HG02885 (cell line): Measurements from ENCODE around the gene CIROP.

Experiments used
- ATAC-seq: cut with Tn5 transposase; IDR thresholded peaks from one replicate; pipeline ENCODE4 v1.9.1; 2021; ENCODE audit warnings: mild to moderate bottlenecking; ENCODE audit not compliant: unreplicated experiment, poor library complexity

The CIROP gene, protein sequence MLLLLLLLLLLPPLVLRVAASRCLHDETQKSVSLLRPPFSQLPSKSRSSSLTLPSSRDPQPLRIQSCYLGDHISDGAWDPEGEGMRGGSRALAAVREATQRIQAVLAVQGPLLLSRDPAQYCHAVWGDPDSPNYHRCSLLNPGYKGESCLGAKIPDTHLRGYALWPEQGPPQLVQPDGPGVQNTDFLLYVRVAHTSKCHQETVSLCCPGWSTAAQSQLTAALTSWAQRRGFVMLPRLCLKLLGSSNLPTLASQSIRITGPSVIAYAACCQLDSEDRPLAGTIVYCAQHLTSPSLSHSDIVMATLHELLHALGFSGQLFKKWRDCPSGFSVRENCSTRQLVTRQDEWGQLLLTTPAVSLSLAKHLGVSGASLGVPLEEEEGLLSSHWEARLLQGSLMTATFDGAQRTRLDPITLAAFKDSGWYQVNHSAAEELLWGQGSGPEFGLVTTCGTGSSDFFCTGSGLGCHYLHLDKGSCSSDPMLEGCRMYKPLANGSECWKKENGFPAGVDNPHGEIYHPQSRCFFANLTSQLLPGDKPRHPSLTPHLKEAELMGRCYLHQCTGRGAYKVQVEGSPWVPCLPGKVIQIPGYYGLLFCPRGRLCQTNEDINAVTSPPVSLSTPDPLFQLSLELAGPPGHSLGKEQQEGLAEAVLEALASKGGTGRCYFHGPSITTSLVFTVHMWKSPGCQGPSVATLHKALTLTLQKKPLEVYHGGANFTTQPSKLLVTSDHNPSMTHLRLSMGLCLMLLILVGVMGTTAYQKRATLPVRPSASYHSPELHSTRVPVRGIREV

DNA sequence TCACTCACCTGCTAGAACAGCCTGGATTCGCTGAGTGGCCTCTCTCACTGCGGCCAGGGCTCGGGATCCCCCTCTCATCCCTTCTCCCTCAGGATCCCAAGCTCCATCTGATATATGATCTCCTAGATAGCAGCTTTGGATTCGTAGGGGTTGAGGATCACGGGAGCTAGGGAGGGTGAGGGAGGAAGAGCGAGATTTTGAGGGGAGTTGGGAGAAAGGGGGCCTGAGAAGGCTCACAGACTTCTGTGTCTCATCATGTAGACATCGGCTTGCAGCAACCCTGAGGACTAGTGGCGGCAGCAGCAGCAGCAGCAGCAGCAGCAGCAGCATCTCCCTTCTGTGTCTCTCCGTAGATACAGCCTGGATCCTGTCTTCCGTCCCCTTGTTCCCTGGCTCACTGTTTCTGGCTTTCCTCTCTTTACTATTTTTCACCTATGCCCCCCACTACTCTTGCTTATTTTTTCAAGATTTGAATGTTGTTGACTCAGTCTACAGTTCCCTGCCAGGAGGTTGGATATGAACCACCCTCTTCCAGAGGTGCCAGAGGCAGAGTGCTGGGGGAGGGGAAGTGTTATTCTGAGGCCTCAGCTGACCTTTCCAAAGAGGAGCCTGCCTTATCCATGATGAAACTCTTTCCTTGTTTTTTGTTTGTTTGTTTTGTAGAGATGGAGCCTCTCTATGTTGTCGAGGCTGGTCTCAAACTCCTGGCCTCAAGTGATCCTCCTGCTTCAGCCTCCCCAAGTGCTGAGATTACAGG lies at the start of gene CIROP:
Gene CIROP, minus strand, starts transcription at position 399 of the 757 bp plus-strand sequence. Its CDS starts 69 bp downstream, at position 330.
- ATAC-seq, result no peak

DNA sequence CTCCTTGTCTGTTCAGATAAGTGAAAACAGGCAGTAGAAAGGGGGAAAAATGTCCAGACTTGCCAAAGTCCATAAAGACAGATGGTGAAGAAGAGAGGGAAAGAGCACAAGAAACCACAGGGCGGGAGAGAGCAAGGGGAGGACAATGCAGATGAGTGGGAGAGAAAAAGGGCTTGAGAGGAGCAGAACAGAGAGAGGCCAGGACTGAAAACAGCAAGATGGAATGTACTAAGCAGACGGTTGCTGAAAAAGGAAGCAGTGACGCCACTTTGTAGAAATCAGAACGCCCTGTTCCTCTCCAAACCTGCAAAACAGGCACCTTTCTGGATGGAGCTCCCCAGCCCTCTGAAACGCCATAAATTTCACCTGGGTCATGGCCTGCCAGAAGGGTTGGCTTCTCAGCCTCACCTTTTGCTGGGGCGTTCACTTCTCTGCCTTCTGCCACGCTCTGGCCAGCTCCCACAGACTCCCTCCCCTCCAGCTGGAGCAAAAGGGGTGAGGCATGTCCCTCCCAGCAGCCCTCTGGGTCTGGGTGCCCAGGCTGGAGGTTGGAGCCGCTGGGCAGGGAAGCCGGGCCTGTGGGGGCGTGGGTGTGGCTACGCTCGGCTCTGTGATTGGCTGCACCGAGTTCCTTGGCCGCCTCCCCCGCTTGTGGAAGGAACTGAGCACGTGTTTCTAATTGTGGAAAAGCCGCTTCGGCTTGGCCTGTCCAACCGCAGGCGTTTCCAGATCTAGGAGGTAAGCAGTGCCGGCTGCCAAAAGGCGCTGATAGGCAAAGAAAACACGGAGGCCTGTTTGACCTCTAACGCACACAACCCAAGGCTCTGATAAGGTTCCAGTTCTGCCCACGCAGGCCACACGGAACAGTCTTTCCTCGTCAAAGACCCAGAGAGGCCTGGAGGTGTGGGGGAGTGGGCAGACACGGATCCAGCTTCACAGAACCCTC lies 49.3 kb upstream of the CIROP start:
- ATAC-seq, result no peak

DNA sequence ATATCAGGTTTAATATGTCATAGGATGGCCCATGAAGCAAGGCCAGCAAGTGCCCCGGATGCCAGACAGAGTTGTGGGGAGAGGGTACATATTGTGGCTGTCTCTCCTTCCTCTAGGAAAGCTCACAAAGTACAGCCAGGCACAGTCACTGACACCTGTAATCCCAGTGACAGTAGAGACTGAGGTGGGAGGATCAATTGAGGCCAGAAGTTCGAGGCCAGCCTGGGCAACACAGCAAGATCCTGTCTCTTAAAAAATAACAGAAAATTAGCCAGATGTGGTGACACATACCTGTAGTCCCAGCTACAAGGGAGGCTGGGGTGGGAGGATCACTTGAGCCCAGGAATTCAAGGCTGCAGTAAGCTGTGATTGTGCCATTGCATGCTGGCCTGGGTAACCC lies 46.6 kb upstream of the CIROP start:
- no peak for ATAC-seq

DNA sequence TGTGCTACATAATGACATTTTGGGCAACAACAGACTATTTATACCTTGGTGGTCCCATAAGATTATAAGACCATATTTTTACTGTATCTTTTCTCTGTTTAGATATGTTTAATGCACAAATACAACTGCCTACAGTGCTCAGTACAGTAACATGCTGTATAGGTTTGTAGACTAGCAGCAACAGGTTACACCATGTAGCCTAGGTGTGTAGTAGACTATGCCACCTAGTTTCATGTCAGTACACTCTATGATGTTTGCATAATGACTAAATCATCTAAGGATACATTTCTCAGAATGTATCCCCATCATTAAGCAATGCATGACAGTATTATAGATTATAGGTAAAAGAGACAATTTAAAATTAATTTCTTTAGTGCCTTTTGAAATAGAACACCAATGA lies 45.0 kb upstream of the CIROP start:
- no peak for ATAC-seq

DNA sequence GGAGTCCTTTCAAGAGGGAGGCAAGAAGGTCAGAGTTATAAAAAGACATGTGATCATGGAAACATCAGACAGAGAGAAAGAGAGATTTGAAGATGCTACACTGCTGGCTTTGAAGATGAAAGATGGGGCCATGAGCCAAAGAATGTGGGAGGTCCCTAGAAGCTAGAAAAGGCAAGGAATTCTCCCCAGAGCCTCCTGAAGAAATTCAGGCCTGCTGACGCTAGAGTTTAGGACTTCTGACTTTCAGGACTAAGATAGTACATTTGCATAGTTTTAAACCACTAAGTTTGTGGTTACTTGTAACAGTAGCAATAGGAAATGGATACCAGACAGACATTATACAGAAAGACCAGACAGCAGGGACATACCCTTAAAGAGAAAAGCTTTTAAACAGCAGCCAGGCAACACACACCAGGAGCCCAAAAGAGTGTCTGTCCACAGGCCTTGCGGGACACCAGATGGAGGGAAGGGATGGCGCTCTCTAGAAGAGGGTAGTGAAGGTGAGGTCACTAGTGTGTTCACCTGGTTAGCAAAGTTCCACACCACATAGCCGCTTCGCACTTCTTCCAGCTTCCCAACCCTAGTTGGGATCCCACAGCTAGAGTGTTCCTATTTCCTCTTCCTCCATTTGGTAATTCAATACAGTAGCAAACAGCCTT lies 43.9 kb upstream of the CIROP start:
- no peak for ATAC-seq

DNA sequence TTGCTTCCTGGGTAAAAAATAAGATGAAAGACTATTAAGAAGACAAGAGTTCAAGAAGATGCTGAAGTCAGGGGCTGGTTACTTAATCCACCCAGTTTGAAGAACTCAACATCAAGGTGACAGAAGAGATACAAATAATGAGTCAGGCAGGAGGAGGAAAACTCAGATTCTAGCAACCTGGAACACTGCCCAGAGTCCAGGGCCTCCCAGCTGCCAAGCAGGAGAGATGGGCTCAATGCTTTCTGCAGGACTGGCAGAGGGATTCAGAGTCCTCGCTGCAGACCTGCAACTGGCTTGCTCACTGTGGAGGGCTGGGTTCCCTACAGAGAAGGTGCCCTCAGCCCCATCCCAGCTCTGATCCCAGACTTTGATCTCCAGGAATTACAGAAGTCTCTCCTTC lies 42.9 kb upstream of the CIROP start:
- ATAC-seq, result no peak

DNA sequence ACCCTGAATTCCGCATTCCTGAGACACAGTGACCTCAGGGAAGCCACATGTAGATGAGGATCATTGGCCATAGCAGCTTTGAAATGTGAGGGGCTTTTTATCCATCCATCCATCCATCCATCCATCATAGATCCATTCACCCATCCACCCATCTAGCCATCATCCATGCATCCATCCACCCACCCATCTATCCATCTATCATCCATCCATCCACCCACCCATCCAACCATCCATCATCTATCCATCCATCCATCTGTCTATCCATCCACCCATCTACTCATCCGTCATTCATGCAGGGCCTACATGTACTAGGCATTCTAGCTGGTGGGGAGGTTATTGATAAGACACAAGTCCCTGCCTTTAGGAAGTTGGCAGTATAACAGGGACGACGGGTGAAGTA lies 42.2 kb upstream of the CIROP start:
- ATAC-seq, result no peak

DNA sequence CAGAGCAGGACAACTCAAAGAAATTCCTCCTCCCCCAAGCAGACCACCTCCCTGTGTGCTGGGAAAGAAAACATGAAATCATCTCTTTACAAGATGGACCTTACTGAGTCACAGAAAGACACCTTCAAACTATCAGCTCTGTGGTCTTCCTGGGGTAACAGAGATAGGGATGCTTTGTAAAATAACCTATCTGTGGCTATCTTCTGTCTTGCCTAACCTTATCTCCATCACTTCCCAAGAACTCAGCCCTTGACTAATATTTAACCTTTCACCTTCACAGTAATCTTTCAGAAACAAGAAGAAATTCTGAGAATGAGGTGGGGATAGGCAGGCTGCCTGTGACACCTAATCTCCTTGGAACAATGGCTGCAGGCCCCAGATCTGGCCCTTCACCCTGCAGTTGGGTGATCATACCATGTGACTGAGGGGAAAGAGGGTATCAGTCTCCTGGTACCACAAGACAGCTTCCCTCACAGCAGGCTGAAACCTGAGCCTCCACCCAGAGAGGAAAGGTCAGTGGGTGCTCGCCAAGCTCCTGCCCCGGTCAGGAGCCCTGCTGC lies 41.6 kb upstream of the CIROP start:
- ATAC-seq, result no peak

DNA sequence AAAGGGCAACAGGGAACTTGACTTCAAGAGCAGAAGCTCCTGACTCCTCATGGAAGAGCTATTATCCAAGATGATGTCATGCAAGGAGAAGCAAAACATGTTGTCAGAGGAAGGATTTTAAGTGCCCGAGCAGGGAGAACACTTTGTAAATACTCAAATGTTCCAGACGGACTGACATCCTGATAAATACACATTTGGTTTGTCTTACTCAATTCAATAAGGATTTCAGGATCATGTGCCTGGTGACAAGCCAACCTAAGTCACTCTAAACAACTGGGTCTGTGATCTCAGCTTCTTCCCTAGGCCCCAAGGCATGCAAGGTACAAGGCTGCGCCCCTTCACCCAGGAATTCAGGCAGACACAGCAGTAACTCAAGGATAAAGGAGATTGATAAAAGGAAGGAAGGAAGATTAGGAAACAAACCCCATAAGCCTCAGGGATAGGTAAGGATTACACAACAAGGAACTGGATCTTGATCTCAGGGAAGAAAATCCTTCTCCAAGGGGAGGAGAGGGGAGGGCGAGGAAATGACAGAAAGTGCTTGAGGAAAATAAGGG lies 41.1 kb upstream of the CIROP start:
- no peak for ATAC-seq

DNA sequence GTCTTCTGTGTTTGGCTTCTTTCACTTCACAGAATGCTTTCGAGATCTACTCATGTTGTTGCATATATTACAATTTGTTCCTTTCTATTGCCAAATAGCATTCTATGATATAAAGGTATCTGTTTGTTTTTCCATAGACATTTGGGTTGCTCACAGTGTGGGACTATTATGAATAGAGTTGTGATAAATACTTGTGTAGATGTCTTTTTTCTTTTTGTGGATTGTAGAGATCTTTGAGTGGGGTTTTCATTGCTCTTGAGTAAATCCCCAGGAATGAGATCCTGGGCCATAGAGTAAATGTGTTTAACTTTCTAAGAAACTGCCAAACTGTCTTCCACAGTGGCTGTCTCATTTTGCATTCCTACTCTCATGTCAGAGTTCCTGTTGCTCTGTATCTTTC lies 39.1 kb upstream of the CIROP start:
- no peak for ATAC-seq

DNA sequence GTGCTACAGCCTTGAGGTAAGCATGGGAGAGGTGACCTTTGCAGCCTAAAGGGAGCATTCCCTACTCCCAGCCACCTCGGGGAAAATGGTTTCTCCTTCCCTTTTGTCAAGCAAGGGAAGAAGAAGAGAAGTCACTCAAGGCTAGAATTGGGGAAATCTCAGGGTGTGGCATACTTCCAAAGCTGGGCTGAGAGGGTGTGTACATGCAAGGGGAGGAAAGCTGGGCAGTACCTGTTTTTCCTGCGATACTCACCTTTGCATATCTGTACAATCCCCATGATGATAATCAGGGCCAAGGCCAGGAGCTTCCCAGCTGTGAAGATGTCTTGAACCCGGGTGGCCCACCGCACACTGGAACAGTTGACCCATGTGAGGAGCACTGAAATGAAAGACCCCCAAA lies 38.0 kb upstream of the CIROP start:
- no peak for ATAC-seq

DNA sequence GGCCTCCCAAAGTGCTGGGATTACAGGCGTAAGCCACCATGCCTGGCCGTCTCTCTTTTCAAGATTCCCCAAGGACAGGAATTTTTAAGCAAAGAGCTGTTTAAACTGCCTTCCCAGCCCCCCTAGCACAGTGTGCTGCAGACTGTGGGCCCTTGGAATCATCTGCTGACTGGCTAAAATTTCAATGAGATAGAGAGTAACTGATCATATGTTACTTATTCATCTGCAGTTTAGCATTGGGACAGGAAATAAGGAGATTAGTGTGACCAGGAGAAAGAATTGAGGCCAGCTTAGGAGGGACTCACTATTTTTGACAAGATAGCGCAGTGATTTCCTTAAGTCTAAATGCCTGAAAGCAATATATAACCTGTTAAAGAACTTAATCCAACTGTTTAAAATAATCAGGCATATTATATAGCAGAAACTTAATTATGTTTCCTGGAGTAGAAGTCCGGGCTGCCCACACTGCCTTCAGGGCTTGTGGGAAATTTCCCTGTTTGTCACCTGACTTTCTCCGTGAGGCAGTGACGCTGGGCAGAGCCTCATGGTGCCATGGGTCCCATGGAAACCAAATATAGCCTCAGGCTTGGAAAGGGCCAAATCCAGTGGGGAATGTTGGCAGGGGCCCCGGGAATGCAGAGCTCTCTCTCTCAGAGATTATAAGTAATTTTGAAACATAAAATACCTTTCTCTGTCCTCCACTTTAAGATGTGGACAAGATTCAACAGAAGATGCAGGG lies 37.1 kb upstream of the CIROP start:
- no peak for ATAC-seq

DNA sequence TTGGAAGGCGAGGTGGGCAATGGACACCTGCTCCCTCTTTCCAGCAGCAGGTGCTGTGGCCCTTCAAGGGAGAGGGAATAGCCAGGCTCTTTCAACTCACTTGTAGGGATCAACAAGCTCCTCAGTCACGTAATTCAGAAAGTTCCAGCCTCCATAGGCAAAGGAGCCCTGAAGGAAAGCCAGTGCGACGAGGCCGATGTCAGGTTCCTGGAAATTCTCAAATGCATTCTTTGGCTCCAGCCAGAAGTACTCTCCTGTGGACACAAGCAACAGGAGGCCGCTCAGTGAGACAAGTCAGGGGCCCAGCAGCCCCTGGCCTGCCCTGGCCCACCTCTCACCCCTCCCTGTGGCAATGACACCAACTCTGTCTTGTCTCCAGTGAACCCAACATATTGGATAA lies 35.6 kb upstream of the CIROP start:
- no peak for ATAC-seq

DNA sequence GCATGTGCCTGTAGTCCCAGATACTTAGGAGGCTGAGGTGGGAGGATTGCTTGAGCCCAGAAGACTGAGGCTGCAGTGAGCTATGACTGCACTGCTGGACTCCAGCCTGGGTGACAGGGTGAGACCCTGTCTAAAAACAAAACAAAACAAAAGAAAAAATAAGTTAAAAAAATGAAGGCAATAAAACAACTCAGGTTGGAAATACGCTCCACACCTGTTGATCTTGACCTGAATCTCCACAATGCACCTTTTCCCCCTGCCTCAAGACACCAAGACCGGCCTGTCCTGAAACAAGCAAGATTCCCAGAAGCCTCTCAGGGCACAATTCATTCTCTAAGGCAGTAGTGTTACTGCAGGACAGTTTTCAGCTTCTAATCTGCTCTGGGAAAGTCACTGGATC lies 35.1 kb upstream of the CIROP start:
- no peak for ATAC-seq

DNA sequence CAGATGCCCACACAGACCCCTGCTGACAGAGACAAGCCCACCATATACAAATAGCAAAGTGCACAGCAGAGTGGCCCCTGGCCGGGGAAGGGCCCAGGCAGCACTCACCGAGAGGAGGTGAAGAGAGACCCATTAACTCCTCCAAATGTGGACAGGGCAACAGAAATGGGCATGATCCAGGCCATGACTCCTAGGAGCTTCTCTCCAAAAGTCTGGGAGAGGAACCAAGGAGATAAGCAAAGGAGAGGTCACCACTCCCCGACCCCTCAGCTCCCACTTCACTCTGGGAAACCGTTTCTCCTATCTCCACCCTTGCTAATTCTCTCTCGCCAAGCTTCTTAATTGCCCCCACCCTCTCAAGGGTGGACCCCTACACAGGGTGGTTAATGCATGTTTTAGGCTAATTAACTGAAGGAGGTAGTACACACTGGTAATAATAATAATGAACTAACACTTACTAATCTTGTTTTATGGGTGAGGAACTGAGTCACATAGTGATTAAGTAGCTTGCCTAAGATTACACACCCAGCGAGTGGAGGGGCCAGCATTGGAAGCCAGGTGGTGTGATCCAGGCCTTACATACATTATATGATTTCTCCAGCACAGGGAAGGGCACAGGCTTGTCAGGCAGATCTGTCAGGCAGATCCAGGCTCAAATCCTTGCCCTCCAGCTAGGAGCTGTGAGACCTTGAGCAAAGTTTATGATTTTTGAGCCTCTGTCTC lies 33.2 kb upstream of the CIROP start:
- ATAC-seq, result no peak

DNA sequence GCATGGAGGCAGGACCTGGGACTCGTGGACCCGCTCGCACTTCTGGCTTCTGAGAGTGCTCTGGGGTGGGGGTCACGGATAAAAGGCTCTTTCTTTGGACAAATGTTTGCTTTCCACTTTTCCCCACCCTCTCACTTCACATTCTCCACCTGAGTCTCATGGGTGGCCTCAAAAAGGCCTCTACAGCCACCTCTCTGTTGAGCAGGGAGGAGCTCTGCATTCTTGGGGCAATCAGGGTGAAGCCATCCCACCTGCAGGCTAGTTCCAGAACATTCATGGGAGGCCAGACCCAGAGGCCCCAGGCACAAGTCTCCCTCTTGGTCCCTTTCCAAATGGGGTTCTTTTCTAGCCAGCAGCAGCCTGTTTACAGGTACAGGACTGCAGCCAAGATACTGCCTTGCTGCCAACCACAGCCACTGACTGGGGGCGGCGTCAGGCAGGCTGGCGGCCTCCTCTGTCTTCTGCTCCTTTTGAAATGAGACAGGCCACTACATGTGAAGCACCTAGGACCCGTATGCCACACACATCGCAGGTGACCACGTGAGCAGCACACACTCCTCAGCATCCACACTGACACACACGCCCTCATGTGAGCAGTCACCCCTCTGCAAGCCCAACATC lies 32.5 kb upstream of the CIROP start:
- no peak for ATAC-seq

DNA sequence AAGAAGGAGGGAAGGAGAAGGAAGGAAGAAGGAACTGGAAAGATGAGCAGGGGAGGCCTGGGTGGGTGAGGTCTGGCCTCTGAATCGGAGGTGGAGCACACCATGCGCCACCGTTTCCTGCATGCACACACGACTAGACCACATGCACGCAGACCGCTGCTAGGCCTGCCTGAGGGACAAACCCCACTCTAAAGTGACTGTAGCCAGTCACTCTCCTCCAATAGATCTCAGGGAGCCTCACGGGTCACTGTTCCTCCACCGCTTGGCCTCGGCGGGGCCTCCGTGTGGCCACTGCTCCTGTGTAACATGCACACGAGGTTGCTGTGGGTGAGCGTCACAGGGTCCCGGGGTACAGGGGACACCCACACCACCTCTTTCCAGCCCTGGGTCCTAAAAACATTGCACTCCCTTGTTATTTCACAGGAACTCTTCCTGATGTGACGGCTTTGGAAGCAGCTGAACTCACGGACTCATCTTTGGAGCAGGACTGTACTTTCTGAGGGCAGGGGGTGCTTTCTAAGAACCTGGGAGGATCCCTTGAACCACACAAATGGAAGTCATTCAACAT lies 31.9 kb upstream of the CIROP start:
- ATAC-seq, result no peak
